GM15510 (cell line): Measurements from ENCODE around the gene MATN1.

Source experiments
- POLR2A ChIP-seq: IDR thresholded peaks from 3 replicates; pipeline ENCODE4 v1.6.1; 2011; ENCODE audit warnings: borderline replicate concordance; ENCODE audit not compliant: insufficient read length; ENCODE audit errors: extremely low read depth

MATN1 gene

DNA sequence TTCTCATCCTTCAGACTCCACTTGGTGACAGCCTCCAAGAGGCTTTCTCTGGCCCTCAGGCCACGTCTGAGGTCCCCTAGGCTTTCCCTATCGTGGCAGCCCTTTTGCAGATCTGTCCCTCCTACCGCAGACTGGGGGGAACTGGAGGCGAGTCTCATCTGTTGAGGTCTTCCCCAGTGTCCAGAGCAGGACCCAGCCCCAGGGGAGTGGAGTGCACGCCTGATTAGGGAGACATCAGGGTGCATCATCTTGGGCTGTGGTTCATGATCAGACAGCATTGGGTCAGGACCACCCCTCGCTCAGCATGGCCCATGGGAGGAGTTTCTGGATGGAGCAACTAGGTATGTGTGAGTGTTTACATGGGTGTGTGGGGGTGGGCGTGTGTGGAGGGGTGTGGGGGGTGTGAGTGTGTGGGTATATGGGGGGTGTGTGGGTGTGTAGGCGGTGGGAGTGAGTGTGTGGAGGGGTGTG lies 8.5 kb upstream of the MATN1 start:
- no peak for TF ChIP-seq POLR2A

DNA sequence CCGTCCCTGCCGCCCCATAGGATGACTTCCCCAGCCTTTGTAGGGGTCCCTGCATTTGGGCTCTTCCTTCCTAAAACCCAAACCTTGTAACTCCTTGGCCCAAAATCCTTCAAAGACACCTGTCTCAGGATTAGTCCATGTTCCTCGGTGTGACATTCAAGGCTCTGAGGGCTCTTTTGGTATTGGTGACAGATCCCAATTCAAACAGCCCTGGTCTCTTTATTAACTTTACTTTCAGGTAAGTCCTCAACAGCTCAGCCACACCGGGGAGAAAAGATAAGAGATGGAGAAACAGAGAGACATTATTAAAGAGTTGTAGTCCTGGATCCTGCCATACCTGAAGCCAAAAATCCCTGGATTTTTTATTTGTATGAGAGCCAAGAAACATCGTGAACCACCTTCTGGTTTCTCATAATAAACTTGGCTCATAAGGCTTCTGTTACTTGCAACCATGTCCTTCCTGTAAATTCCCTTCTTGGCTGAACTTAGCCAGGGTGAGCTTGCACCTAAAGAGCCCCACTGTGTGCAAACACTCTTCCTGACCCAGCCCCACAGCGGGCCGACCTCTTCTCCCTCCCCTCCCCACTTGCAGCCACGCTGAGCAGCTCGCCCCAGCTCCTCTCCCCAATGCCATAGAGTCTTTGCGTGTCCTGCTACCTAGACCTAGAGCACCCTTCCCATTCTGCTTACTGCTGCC lies 7.9 kb upstream of the MATN1 start:
- TF ChIP-seq POLR2A, result no peak

DNA sequence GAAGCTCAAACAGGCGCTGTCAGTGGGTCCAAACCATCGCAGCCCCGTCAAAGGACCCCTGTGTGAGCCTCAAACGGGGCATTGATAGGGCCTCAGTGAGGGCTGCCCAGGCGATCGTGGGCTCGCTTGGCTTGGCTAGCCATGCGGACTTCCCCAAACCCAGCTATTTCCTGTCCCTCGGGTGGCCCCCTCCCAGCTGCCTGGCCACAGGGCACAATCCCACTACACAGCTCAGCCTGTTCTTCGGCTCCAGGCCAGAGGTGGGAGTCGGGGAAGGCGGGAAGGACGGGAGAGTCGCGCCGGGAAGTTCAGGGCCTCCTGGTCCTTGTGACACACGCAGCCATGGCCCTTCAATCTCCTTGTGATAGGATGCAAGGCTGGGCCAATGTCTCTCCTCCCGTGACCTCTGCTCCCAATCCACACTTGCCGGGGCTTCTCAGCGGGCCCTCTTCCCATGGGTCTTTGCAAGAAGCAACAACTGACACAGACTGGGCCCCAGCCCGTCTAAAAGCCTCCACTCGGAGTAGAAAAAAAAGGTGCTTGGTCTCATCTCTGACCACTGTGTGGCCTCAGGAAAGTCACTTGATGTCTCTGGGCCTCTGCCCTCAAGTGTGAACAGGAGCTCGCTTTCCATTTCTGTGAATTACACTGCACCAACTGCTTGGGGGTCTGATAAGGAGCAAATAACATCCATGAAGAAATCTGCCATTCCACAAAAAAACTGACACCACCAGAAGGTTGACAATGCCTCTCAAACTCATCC lies 7.1 kb upstream of the MATN1 start:
- TF ChIP-seq POLR2A, result no peak

DNA sequence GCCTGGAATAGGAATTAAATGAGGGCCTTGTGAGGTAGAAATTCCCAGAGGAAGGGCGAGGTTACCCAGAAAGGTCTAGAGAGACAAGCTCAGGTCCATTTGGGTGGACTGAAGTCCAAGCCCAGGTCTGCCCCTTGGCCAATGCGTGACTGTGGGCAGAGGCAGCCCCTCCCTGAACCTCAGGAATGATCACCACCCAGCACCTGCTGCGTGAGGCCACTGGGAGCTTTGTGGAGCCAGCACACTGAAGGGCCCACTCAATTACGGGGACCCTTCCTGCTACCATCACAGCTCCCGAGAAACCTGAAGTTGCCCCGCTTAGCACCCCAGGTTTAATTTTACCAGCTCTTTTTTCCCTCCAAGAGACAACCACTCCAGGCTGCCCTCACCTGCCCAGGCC lies 6.5 kb upstream of the MATN1 start:
- no peak for TF ChIP-seq POLR2A

DNA sequence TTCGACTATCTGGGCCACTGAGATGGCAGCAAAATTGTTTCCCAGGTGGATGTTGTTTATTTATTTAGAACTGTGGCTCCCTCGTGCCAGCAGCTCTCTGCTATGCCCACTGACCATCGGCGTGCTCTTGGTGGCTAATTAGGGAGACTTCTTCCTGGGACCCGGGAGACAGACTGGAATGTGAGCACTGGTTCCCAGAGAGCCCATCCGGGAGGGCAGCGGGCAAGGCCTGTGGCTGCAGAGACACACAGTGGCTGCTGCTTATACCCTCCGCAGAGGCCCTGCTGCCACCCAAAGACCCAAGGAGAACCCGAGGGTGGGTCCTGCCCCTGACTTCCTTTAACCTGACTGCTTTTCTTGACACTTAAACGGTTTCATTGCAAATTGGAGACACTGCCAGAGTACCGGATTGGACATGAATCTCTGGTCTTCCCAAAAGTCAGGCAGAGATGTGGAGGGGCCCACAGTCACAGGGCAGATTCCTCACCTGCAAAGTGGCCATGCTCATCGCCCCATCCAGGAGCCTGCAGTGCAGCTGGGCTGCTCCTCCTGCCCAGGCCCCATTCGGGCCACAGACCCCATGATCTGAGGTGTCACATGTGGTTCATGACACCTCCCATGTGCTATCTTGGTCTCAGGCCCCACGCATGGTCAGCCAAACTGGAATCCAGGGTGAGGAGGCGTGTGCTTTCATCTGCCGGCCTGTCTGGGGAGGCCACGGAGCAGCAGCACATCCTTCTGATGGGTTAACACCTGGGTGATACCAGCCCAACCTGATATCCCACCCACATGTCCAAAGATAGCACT lies 5.7 kb upstream of the MATN1 start:
- TF ChIP-seq POLR2A, result no peak

DNA sequence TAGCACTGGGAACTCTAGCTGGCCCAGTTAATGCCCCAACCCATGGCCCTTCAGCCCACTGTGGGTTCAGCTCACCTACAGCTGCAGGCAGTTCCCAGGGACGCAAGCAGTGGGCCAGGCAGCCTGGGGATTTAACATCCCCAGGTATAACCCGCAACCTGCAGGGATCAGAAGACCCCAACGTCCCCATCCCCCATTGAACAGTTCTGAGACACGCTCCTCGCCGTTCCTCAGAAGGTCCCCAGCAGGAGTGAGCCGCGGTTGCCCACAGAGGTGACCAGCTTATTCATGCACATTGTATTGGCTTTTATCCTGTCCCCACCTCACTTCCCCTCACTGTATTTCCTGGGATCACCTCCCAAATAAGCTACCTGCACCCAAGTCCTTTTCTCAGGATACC lies 5.0 kb upstream of the MATN1 start:
- TF ChIP-seq POLR2A, result no peak

DNA sequence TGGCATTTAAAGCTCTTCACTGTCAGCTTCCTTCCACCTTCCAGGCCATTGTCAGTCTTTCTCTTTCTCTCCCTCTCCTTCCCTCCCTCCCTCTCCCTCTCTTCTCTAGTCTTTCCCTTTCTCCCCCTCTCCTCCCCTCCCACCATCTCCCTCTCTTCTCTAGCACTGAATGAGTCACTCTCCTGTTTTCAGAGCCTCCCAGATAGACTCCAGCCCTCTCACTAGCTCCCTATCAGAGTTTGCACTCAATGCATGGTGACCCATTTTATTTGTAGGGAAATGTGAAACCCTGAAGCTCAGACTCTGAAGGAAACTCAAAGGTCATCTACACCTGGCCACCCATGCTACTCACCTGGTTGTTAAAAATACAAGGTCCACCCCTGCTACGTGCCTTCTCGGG lies 4.4 kb upstream of the MATN1 start:
- TF ChIP-seq POLR2A, result no peak

DNA sequence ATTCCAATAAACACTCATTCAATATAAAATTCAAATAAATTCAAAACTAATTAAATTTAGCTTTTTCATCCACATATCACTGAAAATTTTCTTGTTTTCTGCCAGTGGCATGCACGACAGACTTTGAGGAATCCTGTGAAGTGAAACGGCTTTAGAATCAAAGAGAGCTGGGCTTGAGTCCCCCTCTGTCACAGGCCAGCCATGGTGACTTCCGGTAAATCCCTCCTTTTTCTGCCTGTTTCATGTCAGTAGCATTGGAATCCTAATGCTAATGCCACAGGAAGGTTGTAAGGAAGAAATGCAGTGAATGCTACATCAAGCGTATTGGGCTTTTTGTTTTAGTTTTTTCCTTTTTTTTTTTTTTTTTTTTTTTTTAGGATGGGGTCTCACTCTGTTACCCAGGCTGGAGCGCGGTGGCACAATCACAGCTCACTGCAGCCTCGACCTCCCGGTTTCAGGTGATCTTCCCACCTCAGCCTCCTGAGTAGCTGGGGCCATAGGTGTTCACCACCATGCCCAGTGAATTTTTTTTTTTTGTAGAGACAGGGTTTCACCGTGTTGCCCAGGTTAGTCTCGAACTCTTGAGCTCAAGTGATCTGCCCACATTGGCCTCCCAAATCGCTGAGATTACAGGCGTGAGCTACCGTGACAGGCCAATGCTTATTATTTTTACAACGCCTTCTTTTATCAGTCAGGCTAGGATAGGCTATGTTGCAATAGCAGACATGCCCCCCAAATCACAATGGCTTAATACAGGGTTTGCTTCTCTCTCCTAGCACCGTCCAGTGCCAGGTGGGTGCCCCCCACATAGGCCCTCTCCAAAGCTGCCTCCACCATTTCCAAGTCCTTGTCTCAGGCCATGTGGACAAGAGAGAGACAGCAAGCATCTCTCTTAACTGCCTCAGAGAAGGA lies 3.6 kb upstream of the MATN1 start:
- no peak for TF ChIP-seq POLR2A

DNA sequence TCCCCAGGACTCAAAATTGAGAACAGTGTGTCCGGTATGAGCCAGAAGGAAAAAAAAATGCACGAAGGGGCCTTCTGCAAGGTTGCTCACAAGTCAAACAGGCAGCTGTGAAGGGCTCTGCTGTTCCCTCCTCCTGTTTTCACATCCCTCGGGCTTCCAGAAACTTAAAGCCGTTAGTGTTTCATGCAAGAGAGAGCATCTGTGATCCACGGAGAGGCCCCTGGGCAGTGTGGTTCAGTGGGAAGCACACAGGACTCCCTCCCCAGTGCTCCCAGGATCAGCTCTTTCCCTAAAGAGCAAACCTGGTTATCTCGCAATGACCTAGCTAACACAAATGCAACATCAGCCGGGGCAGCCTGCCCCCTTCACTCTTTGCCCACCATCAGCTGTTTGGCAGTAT lies 2.9 kb upstream of the MATN1 start:
- no peak for TF ChIP-seq POLR2A

DNA sequence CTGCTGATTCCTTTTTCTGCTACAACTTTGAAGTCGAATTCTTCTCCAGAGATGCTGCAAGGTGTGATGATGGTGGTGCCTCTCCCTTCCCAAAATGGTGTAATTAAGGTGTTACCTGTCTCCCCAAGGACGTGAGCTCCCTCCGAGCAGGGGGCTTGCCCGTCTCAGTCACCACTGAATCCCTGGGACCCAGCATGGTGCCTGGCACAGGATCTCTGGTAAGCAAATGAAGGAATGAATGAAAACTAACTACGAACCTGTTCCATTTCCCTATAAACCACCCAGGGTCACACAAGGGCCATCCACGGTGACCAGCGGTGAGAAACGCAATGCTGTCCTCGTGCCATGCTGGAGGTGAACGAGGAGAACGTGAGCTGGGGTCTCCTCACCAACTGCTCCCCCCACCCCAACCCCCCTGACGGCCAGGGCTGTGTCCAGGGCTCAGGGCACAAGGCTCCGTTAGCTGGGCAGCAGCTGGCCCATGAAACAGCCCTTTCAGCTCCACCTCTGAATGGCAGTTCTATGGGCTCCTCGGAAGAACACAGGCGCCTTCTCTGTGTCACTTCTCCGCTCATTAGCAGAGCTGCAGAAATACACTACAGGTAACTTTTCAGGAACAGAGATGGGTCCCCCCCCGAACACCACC lies 2.2 kb upstream of the MATN1 start:
- no peak for TF ChIP-seq POLR2A

DNA sequence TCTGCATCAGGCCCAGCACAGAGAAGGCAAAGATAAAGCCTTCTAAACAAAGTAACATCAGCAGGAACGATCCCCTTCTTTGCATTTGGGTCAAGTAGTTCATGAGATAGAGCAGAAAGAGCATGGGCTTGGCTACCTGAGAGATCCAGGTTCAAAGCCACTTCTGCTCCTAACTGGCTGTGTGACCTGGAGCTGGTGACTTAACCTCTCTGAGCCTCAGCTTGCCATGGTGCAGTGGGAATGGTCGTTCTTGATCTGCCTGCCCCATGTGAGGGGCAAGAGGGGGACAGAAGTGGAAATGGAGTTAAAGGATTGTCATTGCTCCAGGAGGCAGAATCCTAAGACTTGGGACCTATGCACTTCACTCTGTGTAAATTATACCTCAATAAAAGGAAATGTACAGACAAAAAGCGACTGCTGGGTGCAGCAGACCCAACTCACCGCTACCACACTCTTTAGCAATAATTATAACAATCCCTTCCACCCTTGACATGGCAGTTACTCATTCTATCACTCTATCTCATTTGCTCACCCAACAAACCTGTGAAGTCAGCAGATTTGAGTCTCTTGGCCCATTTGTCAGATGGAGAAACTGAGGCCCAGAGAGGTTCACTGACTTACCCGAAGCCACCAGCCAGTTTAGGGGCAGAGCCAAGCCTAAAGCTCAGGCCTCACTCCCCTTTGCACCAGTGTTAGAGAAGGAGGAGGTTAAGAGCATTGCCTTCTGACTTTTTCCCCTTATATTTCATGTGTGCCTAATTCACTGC lies 1.5 kb upstream of the MATN1 start:
- no peak for TF ChIP-seq POLR2A

DNA sequence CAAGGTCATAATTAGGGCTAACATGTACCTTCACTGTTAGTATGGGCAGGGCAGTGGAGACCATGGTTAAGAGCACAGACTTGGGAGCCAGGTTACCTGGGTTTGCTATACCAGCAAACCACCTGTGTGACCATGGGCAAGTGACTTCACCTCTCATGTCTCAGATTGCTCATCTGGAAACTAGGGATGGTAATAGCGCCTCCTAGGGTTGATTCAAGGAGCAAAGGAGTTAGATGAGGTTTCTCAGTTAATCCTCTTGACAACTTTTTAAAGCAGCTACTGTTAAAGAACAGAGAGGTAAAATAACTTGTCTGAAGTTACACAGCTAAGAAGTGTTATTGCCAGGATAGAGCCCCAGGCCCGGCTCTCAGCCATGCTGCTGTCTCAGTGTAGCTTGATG lies 790 bp upstream of the MATN1 start:
- no peak for TF ChIP-seq POLR2A

DNA sequence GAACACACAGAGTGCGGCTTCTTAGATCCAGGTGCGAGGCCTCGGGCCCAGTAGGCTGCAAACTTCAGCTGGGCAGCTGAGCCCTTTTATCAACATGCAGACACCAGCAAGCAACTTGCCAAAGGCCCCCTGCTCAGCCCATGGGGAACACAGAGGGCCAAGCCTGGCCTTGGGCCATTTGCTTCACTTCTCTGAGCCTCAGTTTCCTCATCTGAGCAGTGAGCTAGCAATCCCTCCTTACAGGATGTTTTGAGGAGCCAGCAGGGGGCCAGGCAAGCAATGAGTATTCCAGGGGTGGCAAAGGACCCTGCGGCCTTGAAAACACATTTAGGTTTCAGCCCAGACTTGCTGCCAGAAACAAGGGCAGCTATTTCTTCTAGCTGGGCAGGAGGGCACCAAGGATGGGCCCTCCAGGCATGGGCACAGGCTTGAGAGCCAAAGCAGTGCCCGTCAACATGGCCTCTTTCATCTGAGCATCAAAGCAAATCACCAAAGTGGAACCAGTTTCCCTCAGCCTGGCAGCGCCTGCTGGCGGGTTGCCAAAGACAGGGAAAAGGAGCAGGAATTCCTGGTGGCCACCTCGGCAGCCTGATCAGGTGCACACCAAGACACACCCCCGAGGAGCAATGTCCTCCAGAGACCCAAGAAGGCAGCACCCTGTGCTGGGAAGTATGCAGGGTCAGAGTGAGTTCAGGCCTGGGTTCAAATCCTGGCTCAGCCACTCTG lies 1.4 kb downstream of the MATN1 start:
- no peak for TF ChIP-seq POLR2A

DNA sequence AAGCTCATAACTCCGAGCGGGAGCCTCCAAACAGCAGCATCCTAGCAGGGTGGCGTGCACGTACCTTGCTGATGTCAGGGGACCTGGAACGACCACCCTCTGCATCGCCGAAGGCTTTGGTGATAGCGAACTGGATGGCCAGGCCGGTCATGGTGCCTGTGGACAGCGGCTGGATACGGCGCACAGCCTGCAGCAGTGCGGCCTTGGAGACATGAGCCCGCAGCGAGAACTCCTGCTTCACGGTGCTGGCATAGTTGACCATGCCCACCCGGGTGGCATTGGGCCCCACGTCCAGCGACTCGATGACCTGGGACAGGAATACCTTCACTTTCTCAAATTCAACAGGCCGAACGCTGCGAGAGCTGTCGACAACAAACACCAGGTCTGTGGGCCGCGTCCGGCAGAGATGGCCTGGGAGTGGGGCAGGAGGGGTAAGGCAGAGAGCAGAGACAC lies 2.0 kb downstream of the MATN1 start:
- no peak for TF ChIP-seq POLR2A
